ENCODE measurements around the gene PDE4D.

The PDE4D gene

DNA sequence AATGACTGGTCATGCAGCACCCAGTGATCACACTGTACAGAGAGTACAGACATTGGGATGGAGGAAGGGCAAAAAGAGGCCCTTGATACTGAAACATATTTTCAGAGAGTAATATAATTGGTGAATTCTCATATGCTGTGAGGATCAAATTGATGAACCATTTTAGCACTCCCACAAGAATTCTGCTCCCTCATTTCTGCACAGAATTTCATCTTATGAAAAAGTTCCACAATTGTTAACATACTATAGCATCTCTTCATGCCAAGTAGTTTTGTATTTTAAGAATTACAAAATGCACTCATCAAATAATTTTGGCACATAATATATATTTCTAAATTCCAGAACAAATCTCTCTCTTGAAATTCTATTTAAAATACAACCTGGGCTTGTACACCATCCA is 351.2 kb downstream of the PDE4D start:
- no peak for DNase-seq (ENCODE audit: insufficient read length, low spot score)
- no peak for FAIRE-seq
- TF ChIP-seq, protein P1, sequence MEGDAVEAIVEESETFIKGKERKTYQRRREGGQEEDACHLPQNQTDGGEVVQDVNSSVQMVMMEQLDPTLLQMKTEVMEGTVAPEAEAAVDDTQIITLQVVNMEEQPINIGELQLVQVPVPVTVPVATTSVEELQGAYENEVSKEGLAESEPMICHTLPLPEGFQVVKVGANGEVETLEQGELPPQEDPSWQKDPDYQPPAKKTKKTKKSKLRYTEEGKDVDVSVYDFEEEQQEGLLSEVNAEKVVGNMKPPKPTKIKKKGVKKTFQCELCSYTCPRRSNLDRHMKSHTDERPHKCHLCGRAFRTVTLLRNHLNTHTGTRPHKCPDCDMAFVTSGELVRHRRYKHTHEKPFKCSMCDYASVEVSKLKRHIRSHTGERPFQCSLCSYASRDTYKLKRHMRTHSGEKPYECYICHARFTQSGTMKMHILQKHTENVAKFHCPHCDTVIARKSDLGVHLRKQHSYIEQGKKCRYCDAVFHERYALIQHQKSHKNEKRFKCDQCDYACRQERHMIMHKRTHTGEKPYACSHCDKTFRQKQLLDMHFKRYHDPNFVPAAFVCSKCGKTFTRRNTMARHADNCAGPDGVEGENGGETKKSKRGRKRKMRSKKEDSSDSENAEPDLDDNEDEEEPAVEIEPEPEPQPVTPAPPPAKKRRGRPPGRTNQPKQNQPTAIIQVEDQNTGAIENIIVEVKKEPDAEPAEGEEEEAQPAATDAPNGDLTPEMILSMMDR (IDR thresholded peaks at IDR 0.05; ENCODE audit: insufficient read depth, missing control alignments), result no peak

DNA sequence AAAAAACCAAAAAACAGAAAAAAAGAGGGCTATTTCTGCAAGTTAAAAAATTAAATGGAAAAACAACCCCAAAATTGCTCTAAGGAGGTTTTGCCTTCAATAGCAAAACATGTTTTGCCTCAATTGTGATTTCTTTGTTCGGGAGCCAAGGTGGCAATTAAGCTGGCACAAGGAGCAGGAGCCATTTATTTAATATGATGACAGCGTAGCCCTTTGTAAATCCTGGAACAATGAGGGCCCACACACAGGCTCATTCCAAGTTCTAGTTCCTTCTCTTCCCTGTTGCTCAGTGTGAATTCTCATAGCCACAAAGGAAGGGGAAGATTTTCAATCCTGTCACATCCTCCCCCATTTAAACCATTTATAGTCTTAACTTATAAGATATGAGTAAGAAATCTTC is 353.2 kb downstream of the PDE4D start:
- TF ChIP-seq, protein P1 (IDR thresholded peaks at IDR 0.05; ENCODE audit: insufficient read depth, missing control alignments), result no peak
- DNase-seq (ENCODE audit: insufficient read length, low spot score), result no peak
- FAIRE-seq, result no peak

DNA sequence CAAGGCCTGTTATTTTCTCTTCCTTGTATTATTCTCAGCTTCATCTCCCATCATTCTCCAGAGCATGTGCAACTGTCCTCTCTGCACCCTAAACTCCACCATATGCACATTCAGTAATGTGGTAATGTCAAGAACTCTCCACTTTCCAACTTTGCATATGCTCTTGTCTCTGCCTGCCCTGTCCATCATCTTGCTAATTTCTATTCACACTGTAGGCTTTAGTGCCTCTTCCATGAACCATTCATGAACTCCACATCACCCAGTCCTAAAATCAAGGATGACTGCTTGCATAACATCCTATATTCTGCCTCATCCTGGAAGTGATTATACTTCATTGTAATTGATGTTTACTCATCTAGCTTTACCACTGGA is 354.8 kb downstream of the PDE4D start:
- DNase-seq (ENCODE audit: insufficient read length, low spot score) (no peak), FAIRE-seq (no peak)
- TF ChIP-seq, protein P1 (IDR thresholded peaks at IDR 0.05; ENCODE audit: insufficient read depth, missing control alignments), result no peak

DNA sequence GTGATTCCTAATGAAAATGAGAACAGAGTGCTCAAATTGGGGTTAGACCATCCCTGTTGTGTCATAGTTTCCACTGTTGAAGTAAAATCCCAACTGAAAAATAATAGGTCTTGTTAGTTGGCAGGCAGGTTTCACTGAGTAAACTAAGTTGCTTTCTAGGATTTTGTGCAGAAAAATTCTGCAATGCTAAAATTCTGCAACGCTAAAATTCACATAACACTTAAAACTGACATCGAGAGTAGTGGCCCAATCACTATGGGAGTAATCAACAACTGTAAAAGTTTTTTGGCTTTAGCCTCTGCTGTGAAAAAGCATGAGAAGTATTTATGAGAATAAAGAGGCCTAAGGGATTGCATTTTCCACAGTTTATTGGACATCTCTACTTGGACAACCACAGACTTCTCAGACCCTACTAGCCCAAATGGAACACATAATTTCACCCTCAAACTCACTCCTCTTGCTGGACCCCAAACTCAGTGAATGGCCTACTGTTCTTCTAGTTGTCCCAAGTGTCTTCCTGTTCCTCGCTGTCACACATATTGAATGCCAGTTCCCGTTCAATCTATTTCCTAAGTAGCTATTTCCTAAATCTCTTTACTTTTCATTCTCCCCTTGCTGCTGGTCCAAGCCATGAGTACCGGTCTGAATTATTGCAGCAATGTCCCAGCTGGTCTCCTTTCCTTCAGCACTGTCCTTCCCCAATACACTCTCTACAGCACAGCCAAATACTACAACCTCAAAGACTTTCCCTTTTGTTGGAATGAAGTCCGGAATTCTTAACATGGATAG is 355.4 kb downstream of the PDE4D start:
- DNase-seq (ENCODE audit: insufficient read length, low spot score) (no peak), FAIRE-seq (no peak)
- TF ChIP-seq, protein P1 (IDR thresholded peaks at IDR 0.05; ENCODE audit: insufficient read depth, missing control alignments), result no peak

DNA sequence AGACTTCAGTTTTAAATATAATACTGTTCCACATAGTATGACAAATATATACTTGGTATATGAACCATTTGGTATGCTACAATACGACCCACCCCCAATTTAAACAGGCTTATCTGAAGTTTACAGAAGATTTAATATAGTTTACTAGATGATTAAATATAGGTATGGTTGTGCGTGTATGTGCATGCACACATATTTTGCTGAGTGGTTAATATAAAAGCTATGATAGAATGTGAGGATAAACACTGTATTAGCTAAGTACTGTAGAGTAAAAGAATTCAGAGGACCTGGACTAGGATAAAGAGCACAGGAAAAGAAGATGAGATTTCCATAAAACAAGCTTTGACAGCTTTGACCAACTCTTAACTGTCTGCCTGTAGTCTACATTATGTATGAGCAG is 356.7 kb downstream of the PDE4D start:
- TF ChIP-seq, protein P1 (IDR thresholded peaks at IDR 0.05; ENCODE audit: insufficient read depth, missing control alignments), result no peak
- no peak for DNase-seq (ENCODE audit: insufficient read length, low spot score)
- peak; percentile 25 for FAIRE-seq

DNA sequence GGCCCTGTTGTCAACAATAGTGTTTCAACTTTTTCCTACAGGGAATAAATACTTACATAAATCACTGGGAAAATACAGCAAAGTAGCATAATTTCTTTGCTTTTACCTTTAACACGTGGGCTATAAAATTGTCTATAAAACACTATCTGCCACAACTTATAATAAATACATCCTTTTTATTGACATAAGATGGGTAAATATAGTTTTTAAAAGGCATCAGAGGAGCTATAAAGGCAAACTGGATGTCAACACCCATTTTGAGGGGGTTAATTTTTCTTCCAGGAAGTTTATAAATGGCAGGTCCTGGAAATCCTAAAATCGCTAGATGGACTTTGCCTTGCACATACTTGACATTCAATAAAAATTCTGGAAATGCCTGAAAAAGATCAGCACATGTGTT is 358.0 kb downstream of the PDE4D start:
- TF ChIP-seq, protein P1 (IDR thresholded peaks at IDR 0.05; ENCODE audit: insufficient read depth, missing control alignments), result no peak
- FAIRE-seq, result no peak
- no peak for DNase-seq (ENCODE audit: insufficient read length, low spot score)

DNA sequence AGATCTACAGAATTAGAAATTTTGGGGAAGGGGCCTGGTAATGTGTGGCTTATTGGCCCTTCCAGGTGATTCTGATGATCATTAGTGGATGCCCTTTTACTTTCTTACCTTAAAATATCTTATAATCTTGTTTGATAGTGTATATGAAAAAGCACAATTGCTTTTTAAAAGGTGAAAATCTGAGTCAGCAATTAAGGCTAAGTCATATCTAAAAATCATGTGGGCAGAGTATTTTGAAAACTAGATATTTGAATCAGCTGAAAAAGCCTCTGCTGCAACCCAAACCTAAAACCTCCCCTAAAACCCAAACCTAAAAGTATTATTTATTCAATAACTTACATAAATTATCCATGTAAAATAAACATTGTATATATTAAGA is 359.8 kb downstream of the PDE4D start:
- DNase-seq (ENCODE audit: insufficient read length, low spot score), result no peak
- FAIRE-seq, result no peak
- TF ChIP-seq, protein P1 (IDR thresholded peaks at IDR 0.05; ENCODE audit: insufficient read depth, missing control alignments), result no peak
